Measurements from ENCODE around the gene DCAF8. TPM values are rescaled to one million over a fixed set of nuclear protein-coding genes. Genes with fewer than 3 reads are reported as not detected.

Gene DCAF8
- total and polyA plus RNA-seq, 2 experiments from 2014 or later = 55.0 to 104 TPM

- TF ChIP-seq ZNF462 (CRISPR knock-in tag; IDR thresholded peaks at IDR 0.05) = no peak
- TF ChIP-seq STAT1 (IDR thresholded peaks at IDR 0.05; ENCODE audit: unreplicated experiment) = no peak
- TF ChIP-seq ZNF114 (CRISPR knock-in tag; IDR thresholded peaks at IDR 0.05) = no peak
- TF ChIP-seq EZH2phosphoT487 (IDR thresholded peaks at IDR 0.05; ENCODE audit: unreplicated experiment) = no peak
- no peak for TF ChIP-seq REST (IDR thresholded peaks at IDR 0.05; ENCODE audit: unreplicated experiment)
Observed at GRCh38 chr1:160225345-160225744, 37.0 kb downstream of the DCAF8 start (continued).

GRCh38 chr1:160224606-160225005, 37.7 kb downstream of the DCAF8 start:
- Mint-ChIP-seq H3K27ac (no peak overlapping the region), H3K36me3 (ENCODE audit: low read depth) (peaks cover 67% of the 10 kb centered on the region), H3K9me3 (no peaks in the 10 kb centered on the region), H3K4me3 (no peak overlapping the region), H3K4me1 (peaks cover 16% of the 10 kb centered on the region), H3K27me3 (ENCODE audit: insufficient read depth, low read depth, poor library complexity) (no peaks in the 10 kb centered on the region)
- Histone ChIP-seq H3K4me2 (no peak overlapping the region), H3K27me3 (ENCODE audit: insufficient read depth) (no peaks in the 10 kb centered on the region), H3K4me1 (ENCODE audit: insufficient read depth) (no peaks in the 10 kb centered on the region; the same call in 1 of the 2 replicates), H3K27ac (ENCODE audit: low read depth) (no peak overlapping the region), H3K36me3 (ENCODE audit: insufficient read depth) (peaks cover 44% of the 10 kb centered on the region), H4K20me1 (replicated peaks; ENCODE audit: insufficient read depth) (peaks cover 11% of the 10 kb centered on the region; the same call in 1 of the 2 replicates), H3K4me3 (no peak overlapping the region), H3K9me2 (ENCODE audit: insufficient read depth) (no peaks in the 10 kb centered on the region), H2AFZ (no peak overlapping the region), H3K79me2 (replicated peaks; ENCODE audit: insufficient read depth) (no peaks in the 10 kb centered on the region), H3F3A (replicated peaks; ENCODE audit: low read depth) (0 out of 2 replicates have a peak, but pooled peaks cover 10% of the 10 kb centered on the region)
- TF ChIP-seq ZNF114 (CRISPR knock-in tag; IDR thresholded peaks at IDR 0.05) (no peak), JUNB (IDR thresholded peaks at IDR 0.05; ENCODE audit: unreplicated experiment) (no peak), POLR2AphosphoS5 (IDR thresholded peaks at IDR 0.05; ENCODE audit: low read depth) (no peak), STAT1 (IDR thresholded peaks at IDR 0.05; ENCODE audit: unreplicated experiment) (no peak), REST (IDR thresholded peaks at IDR 0.05; ENCODE audit: unreplicated experiment) (no peak), EZH2phosphoT487 (IDR thresholded peaks at IDR 0.05; ENCODE audit: unreplicated experiment) (no peak)
- ATAC-seq (no peak), DNase-seq (ENCODE audit: low spot score) (no peak)

All from GM23338 (cell line).